SK-N-SH (cell line): ENCODE results near the gene SPECC1L. TPM values are rescaled to one million over a fixed set of nuclear protein-coding genes. Genes with fewer than 3 reads are reported as not detected.

Experiments
- CTCF ChIA-PET: fragments of 300-600, 350-600 bp; formaldehyde crosslinking; extraction: SDS; loops from one replicate; lab custom pipeline; 2021; lab: Yijun Ruan, JAX
- POLR2A ChIA-PET: fragments of 350-600 bp; sonication (Branson Sonifier 250); formaldehyde crosslinking; extraction: SDS; loops from one replicate; lab custom pipeline; 2020; ENCODE audit warnings: antibody characterized with exemption, inconsistent platforms; lab: Yijun Ruan, JAX
- DNase-seq: peaks from one replicate; pipeline ENCODE4 v3.0.0; 2012
- H2AFZ ChIP-seq: fragments of 200-600 bp; sonication (generic); 2 replicates; pipeline ENCODE4 v1.8.1; 2016; ENCODE audit warnings: antibody characterized with exemption, mild to moderate bottlenecking, low read depth
- H3F3A ChIP-seq: fragments of 200-600 bp; sonication (generic); replicated peaks from 2 replicates; pipeline ENCODE3; 2016; ENCODE audit warnings: antibody characterized with exemption, mild to moderate bottlenecking; ENCODE audit not compliant: insufficient read depth
- H3K27ac ChIP-seq, 2 experiments: fragments of 200-500 bp in 1 of 2; fragments of 200-600 bp in 1 of 2; sonication (Bioruptor generic) in 1 of 2; sonication (generic), shearing (Covaris generic) in 1 of 2; 2 replicates each; pipeline versions ENCODE4 v1.5.1 to v1.6.1; 2014 to 2016; ENCODE audit warnings: low read depth in 2 of 2, inconsistent platforms in 1 of 2, low read length in 1 of 2, mild to moderate bottlenecking in 1 of 2, mixed read lengths in 1 of 2
- H3K27me3 ChIP-seq: fragments of 200-600 bp; sonication (generic), shearing (Covaris generic); 2 replicates; pipeline ENCODE4 v1.6.1; 2016; ENCODE audit warnings: mixed run types; ENCODE audit not compliant: insufficient read depth
- H3K36me3 ChIP-seq, 2 experiments: fragments of 200-500 bp in 1 of 2; fragments of 200-600 bp in 1 of 2; sonication (Bioruptor generic) in 1 of 2; sonication (generic) in 1 of 2; replicated peaks in 1 of 2; 2 replicates each; pipeline versions ENCODE3 to v1.5.1; 2014 to 2016; ENCODE audit warnings: low read length in 1 of 2, mild to moderate bottlenecking in 1 of 2; ENCODE audit not compliant: insufficient read depth in 2 of 2, control insufficient read depth in 1 of 2
- H3K4me1 ChIP-seq, 2 experiments: fragments of 200-500 bp in 1 of 2; fragments of 200-600 bp in 1 of 2; sonication (Bioruptor generic) in 1 of 2; sonication (generic), shearing (Covaris generic) in 1 of 2; 2 replicates each; pipeline versions ENCODE4 v1.5.1 to v1.6.1; 2014 to 2016; ENCODE audit warnings: low read depth in 1 of 2, low read length in 1 of 2, mixed run types in 1 of 2; ENCODE audit not compliant: insufficient read depth in 2 of 2, control insufficient read depth in 1 of 2
- H3K4me2 ChIP-seq: fragments of 200-600 bp; sonication (generic), shearing (Covaris generic); 2 replicates; pipeline ENCODE4 v1.6.1; 2017; ENCODE audit warnings: mixed run types
- H3K4me3 ChIP-seq, 2 experiments: fragments of 200-500 bp in 1 of 2; fragments of 200-600 bp in 1 of 2; sonication (Bioruptor generic) in 1 of 2; sonication (generic), shearing (Covaris generic) in 1 of 2; 2 replicates each; pipeline versions ENCODE4 v1.5.1 to v1.8.1; 2014 to 2016; ENCODE audit warnings: low read depth in 2 of 2, inconsistent platforms in 1 of 2, low read length in 1 of 2, mild to moderate bottlenecking in 1 of 2, mixed read lengths in 1 of 2, moderate library complexity in 1 of 2
- H3K79me2 ChIP-seq: fragments of 200-600 bp; sonication (generic); 2 replicates; pipeline ENCODE4 v1.8.1; 2017; ENCODE audit warnings: mild to moderate bottlenecking; ENCODE audit not compliant: insufficient read depth
- H3K9ac ChIP-seq: fragments of 200-600 bp; sonication (generic); 2 replicates; pipeline ENCODE4 v1.6.1; 2017; ENCODE audit warnings: mixed run types
- H3K9me2 ChIP-seq: fragments of 200-600 bp; sonication (generic); 2 replicates; pipeline ENCODE4 v1.6.1; 2017; ENCODE audit warnings: mixed run types
- H3K9me3 ChIP-seq: fragments of 200-600 bp; sonication (generic); 2 replicates; pipeline ENCODE4 v1.6.1; 2017; ENCODE audit warnings: mixed run types, mild to moderate bottlenecking, moderate library complexity
- H4K20me1 ChIP-seq: fragments of 200-600 bp; sonication (generic); 2 replicates; pipeline ENCODE4 v1.6.1; 2017; ENCODE audit warnings: mild to moderate bottlenecking, mixed run types; ENCODE audit not compliant: insufficient read depth
- CHD2 ChIP-seq: fragments of 150-350 bp; IDR thresholded peaks from 2 replicates; pipeline ENCODE4 v1.6.1; 2018; ENCODE audit warnings: low read length; ENCODE audit not compliant: partially characterized antibody
- FOSL2 ChIP-seq: IDR thresholded peaks from 2 replicates; pipeline ENCODE4 v1.4.0; 2012; ENCODE audit warnings: low read depth, mild to moderate bottlenecking, moderate library complexity, borderline replicate concordance
- FOXJ3 ChIP-seq: sonication (generic); formaldehyde crosslinking; IDR thresholded peaks from 2 replicates; pipeline ENCODE4 v1.5.1; 2020; ENCODE audit warnings: mild to moderate bottlenecking, missing genetic modification reagents
- GATA2 ChIP-seq: sonication (generic); formaldehyde crosslinking; IDR thresholded peaks from 2 replicates; pipeline ENCODE4 v1.5.0; 2020; ENCODE audit warnings: mild to moderate bottlenecking, missing genetic modification reagents
- IRF3 ChIP-seq: fragments of 150-350 bp; IDR thresholded peaks from 2 replicates; pipeline ENCODE4 v1.6.1; 2016; ENCODE audit warnings: mild to moderate bottlenecking, low read depth, low read length
- NFIC ChIP-seq: IDR thresholded peaks from 2 replicates; pipeline ENCODE4 v1.4.0; 2012; ENCODE audit warnings: borderline replicate concordance
- PBX3 ChIP-seq: IDR thresholded peaks from 2 replicates; pipeline ENCODE4; 2012
- POLR2AphosphoS5 ChIP-seq: IDR thresholded peaks from 2 replicates; pipeline ENCODE4 v1.6.1; 2012; ENCODE audit warnings: low read depth, low read length
- RAD21 ChIP-seq: IDR thresholded peaks from 2 replicates; pipeline ENCODE4 v1.6.1; 2012; ENCODE audit warnings: mild to moderate bottlenecking, low read length
- SIN3A ChIP-seq: IDR thresholded peaks from 2 replicates; pipeline ENCODE4 v1.6.1; 2012; ENCODE audit warnings: low read depth, mild to moderate bottlenecking, low read length, moderate library complexity, borderline replicate concordance
- SMC3 ChIP-seq: IDR thresholded peaks from 2 replicates; pipeline ENCODE4 v1.6.1; 2012; ENCODE audit warnings: low read depth, low read length, improper control_type of control experiment
- TEAD4 ChIP-seq: IDR thresholded peaks from 2 replicates; pipeline ENCODE4 v1.4.0; 2012; ENCODE audit warnings: mild to moderate bottlenecking, borderline replicate concordance; ENCODE audit not compliant: insufficient read depth
- YY1 ChIP-seq: IDR thresholded peaks from 2 replicates; pipeline ENCODE4 v1.4.0; 2012; ENCODE audit warnings: low read depth, mild to moderate bottlenecking
- WGBS: methylation state at CpG from one replicate; pipeline ENCODE4 v1.1.6; 2017; ENCODE audit warnings: low lambda C conversion rate; 5-methylcytosine and 5-hydroxymethylcytosine counted together
- polyA plus RNA-seq, 3 experiments: library from polyadenylated mRNA; depleted of rRNA; stranded (reverse); fragments of >200 nt; gene quantifications; 2 replicates each; pipeline ENCODE4 v1.2.3, GENCODE V29; 2012
- TF ChIP-seq, protein P1 (sequence below): fragments of 200-600 bp; sonication (generic); IDR thresholded peaks from 2 replicates; pipeline ENCODE4 v1.6.1; 2017; ENCODE audit warnings: antibody characterized with exemption, mild to moderate bottlenecking, moderate library complexity

The SPECC1L gene
- polyA plus RNA-seq, 1 of the 3 experiments (the other 2 are of a cell fraction): 22.9 TPM

- no peak for TF ChIP-seq SMC3
- TF ChIP-seq NFIC: no peak
- TF ChIP-seq CHD2: no peak
- no peak for TF ChIP-seq SIN3A
- no peak for TF ChIP-seq FOXJ3 (CRISPR knock-in tag)
- no peak for TF ChIP-seq PBX3
- TF ChIP-seq YY1: no peak
- TF ChIP-seq, protein P1, sequence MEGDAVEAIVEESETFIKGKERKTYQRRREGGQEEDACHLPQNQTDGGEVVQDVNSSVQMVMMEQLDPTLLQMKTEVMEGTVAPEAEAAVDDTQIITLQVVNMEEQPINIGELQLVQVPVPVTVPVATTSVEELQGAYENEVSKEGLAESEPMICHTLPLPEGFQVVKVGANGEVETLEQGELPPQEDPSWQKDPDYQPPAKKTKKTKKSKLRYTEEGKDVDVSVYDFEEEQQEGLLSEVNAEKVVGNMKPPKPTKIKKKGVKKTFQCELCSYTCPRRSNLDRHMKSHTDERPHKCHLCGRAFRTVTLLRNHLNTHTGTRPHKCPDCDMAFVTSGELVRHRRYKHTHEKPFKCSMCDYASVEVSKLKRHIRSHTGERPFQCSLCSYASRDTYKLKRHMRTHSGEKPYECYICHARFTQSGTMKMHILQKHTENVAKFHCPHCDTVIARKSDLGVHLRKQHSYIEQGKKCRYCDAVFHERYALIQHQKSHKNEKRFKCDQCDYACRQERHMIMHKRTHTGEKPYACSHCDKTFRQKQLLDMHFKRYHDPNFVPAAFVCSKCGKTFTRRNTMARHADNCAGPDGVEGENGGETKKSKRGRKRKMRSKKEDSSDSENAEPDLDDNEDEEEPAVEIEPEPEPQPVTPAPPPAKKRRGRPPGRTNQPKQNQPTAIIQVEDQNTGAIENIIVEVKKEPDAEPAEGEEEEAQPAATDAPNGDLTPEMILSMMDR: no peak
- no peak for TF ChIP-seq POLR2AphosphoS5
- no peak for TF ChIP-seq GATA2 (CRISPR knock-in tag)
- no peak for TF ChIP-seq IRF3
- no peak for TF ChIP-seq RAD21
- no peak for TF ChIP-seq FOSL2
- TF ChIP-seq TEAD4: no peak
- no peak for DNase-seq
- Histone ChIP-seq H3K9me2 (no peaks in the 10 kb centered on the region), H3K27me3 (no peaks in the 10 kb centered on the region), H3K4me1 (peaks cover 5 to 15% of the 10 kb centered on the region in 2 experiments; a peak in 3 of 4 replicates), H4K20me1 (no peaks in the 10 kb centered on the region), H3K27ac (no peak overlapping the region; a peak in 1 of 4 replicates), H3K36me3 (no peaks in the 10 kb centered on the region), H2AFZ (no peak overlapping the region), H3K9ac (no peak overlapping the region), H3F3A (no peaks in the 10 kb centered on the region), H3K79me2 (no peaks in the 10 kb centered on the region), H3K4me2 (no peak overlapping the region), H3K9me3 (0 out of 2 replicates have a peak, but pooled peaks cover 5% of the 10 kb centered on the region), H3K4me3 (no peak overlapping the region)
- WGBS: 71% methylated on average over 4 of the region's 4 CpGs
- CTCF ChIA-PET: interaction anchor here (1.9 kb wide), 1 partner anchor 67 kb away, joined by 5 read pairs; no protein-coding TSS in a partner anchor
- POLR2A ChIA-PET: interaction anchor here (1.2 kb wide), 1 partner anchor 132 kb away, joined by 3 read pairs; no protein-coding TSS in a partner anchor
These were observed 184.4 kb downstream of the SPECC1L start for GRCh38 chr22:24455039-24455438.
